Hematopoietic multipotent progenitor cell treated with erythropoietin and hydrocortisone succinate and interleukin-3 and kit ligand, for 15 days (in vitro differentiated cells): ENCODE data around the gene USF2.
"Not testable (repeated sequence)": the region's sequence is repeated elsewhere in the genome, so short reads cannot be mapped to it uniquely, and the experiment has no call there.

ENCODE experiments used
- DNase-seq: peaks from one replicate; pipeline ENCODE4 v3.0.0-alpha.2; 2015; ENCODE audit warnings: low spot score

The USF2 gene

GRCh38 chr19:35268536-35269437 is at the start of gene USF2:
Gene USF2, plus strand, starts transcription at chr19:35268962. Its CDS starts 140 bp downstream, at chr19:35269102.
- DNase-seq = peak; percentile 54

- no peak for DNase-seq
Observed at GRCh38 chr19:35219008-35219407, 49.8 kb upstream of the USF2 start.

GRCh38 chr19:35220315-35220921 is 48.3 kb upstream of the USF2 start:
- peak; percentile 6 for DNase-seq

GRCh38 chr19:35220973-35221590 is 47.7 kb upstream of the USF2 start:
- DNase-seq = not testable (repeated sequence)

GRCh38 chr19:35222373-35223015 is 46.3 kb upstream of the USF2 start:
- no peak for DNase-seq

- no peak for DNase-seq
Observed at GRCh38 chr19:35223084-35223790, 45.5 kb upstream of the USF2 start.

GRCh38 chr19:35223862-35224505 is 44.8 kb upstream of the USF2 start:
- DNase-seq = no peak

GRCh38 chr19:35224681-35225571 is 43.8 kb upstream of the USF2 start:
- peak; percentile 27 for DNase-seq

GRCh38 chr19:35225951-35226350 is 42.8 kb upstream of the USF2 start:
- no peak for DNase-seq

- no peak for DNase-seq
Observed at GRCh38 chr19:35226748-35227147, 42.0 kb upstream of the USF2 start.

GRCh38 chr19:35228177-35228930 is 40.4 kb upstream of the USF2 start, which contains the start of gene FAM187B:
Gene FAM187B, minus strand, starts transcription at chr19:35228739. Its CDS starts 59 bp downstream, at chr19:35228680.
- no peak for DNase-seq

GRCh38 chr19:35229601-35230000 is 39.2 kb upstream of the USF2 start:
- DNase-seq = no peak

- no peak for DNase-seq
Observed at GRCh38 chr19:35231956-35232645, 36.7 kb upstream of the USF2 start.

GRCh38 chr19:35232912-35233311 is 35.9 kb upstream of the USF2 start:
- no peak for DNase-seq

GRCh38 chr19:35236638-35237400 is 31.9 kb upstream of the USF2 start:
- DNase-seq = no peak

- not testable (repeated sequence) for DNase-seq
Observed at GRCh38 chr19:35239597-35239996, 29.2 kb upstream of the USF2 start.

GRCh38 chr19:35240327-35240726 is 28.4 kb upstream of the USF2 start:
- DNase-seq = no peak

GRCh38 chr19:35241417-35241816 is 27.3 kb upstream of the USF2 start:
- DNase-seq = no peak
